ENCODE data around the gene CD109. TPM values are rescaled to one million over a fixed set of nuclear protein-coding genes. Genes with fewer than 3 reads are reported as not detected.
"Not testable (repeated sequence)": the region's sequence is repeated elsewhere in the genome, so short reads cannot be mapped to it uniquely, and the experiment has no call there.

The CD109 gene
- polyA plus RNA-seq, 6 donors from 2014 or later = 0.07 TPM; not detected in 5

GRCh38 chr6:73667798-73668197 lies 28.2 kb upstream of the CD109 start:
- no peak for ATAC-seq (ENCODE audit: low read depth in 2 of 2)
- H3K27me3 Mint-ChIP-seq = peaks cover 12 to 27% (median 19%) of the 10 kb centered on the region in 3 donors

GRCh38 chr6:73669005-73669404 lies 27.0 kb upstream of the CD109 start:
- H3K27me3 Mint-ChIP-seq = peaks cover 12 to 27% (median 19%) of the 10 kb centered on the region in 3 donors
- no peak overlapping the region for H3K27ac Mint-ChIP-seq
- DNase-seq (no peak), ATAC-seq (ENCODE audit: low read depth in 2 of 2) (no peak)
- H3K4me1 Mint-ChIP-seq = no peaks in the 10 kb centered on the region
- no peaks in the 10 kb centered on the region for H3K9me3 Mint-ChIP-seq
- no peak overlapping the region for H3K4me3 Mint-ChIP-seq
- H3K36me3 Mint-ChIP-seq = no peaks in the 10 kb centered on the region

More at GRCh38 chr6:73667798-73668197, 28.2 kb upstream of the CD109 start:
- no peak overlapping the region for H3K4me3 Mint-ChIP-seq
- H3K36me3 Mint-ChIP-seq = no peaks in the 10 kb centered on the region
- H3K27ac Mint-ChIP-seq = no peak overlapping the region
- H3K9me3 Mint-ChIP-seq = no peaks in the 10 kb centered on the region
- no peaks in the 10 kb centered on the region for H3K4me1 Mint-ChIP-seq
- no peak for DNase-seq

- no peaks in the 10 kb centered on the region for H3K9me3 Mint-ChIP-seq
- peaks cover 0 to 4% (median 0%) of the 10 kb centered on the region in 3 donors for H3K4me1 Mint-ChIP-seq
- H3K4me3 Mint-ChIP-seq = no peak overlapping the region
- DNase-seq = no peak
- ATAC-seq (ENCODE audit: low read depth in 2 of 2) = no peak
- H3K27ac Mint-ChIP-seq = no peak overlapping the region
- no peaks in the 10 kb centered on the region for H3K36me3 Mint-ChIP-seq
- H3K27me3 Mint-ChIP-seq = peaks cover 7 to 17% (median 16%) of the 10 kb centered on the region in 3 donors
Measured at GRCh38 chr6:73671911-73672685, 23.9 kb upstream of the CD109 start.

- Mint-ChIP-seq H3K27me3 (peaks cover 0 to 11% (median 9%) of the 10 kb centered on the region in 3 donors), H3K4me1 (peaks cover 0 to 4% (median 0%) of the 10 kb centered on the region in 3 donors), H3K9me3 (no peaks in the 10 kb centered on the region), H3K27ac (peak overlapping the region in 1 of 6 donors; percentile 62), H3K36me3 (no peaks in the 10 kb centered on the region), H3K4me3 (no peak overlapping the region)
- DNase-seq (peak; percentile 49), ATAC-seq (ENCODE audit: low read depth in 2 of 2) (peak; percentile 58 to 73)
Measured at GRCh38 chr6:73675466-73676098, 20.4 kb upstream of the CD109 start.

GRCh38 chr6:73679009-73679408 lies 17.0 kb upstream of the CD109 start:
- Mint-ChIP-seq H3K27ac (no peak overlapping the region), H3K36me3 (peaks cover 0 to 9% of the 10 kb centered on the region in 2 donors), H3K9me3 (peaks cover 0 to 22% (median 13%) of the 10 kb centered on the region in 7 donors), H3K27me3 (peaks cover 4 to 7% (median 5%) of the 10 kb centered on the region in 3 donors), H3K4me3 (no peak overlapping the region), H3K4me1 (peaks cover 0 to 4% (median 0%) of the 10 kb centered on the region in 3 donors)
- ATAC-seq (ENCODE audit: low read depth in 2 of 2) (no peak), DNase-seq (no peak)

- peaks cover 0 to 30% (median 16%) of the 10 kb centered on the region in 7 donors for H3K9me3 Mint-ChIP-seq
Measured at GRCh38 chr6:73679846-73680245, 16.2 kb upstream of the CD109 start.

GRCh38 chr6:73680289-73680918 lies 15.6 kb upstream of the CD109 start:
- Mint-ChIP-seq H3K4me1 (peaks cover 0 to 2% (median 0%) of the 10 kb centered on the region in 3 donors), H3K27me3 (peaks cover 2 to 7% (median 5%) of the 10 kb centered on the region in 3 donors), H3K27ac (no peak overlapping the region), H3K9me3 (peaks cover 0 to 30% (median 18%) of the 10 kb centered on the region in 7 donors), H3K36me3 (peaks cover 0 to 9% of the 10 kb centered on the region in 2 donors), H3K4me3 (no peak overlapping the region)
- no peak for ATAC-seq (ENCODE audit: low read depth in 2 of 2)
- no peak for DNase-seq

More at GRCh38 chr6:73679846-73680245, 16.2 kb upstream of the CD109 start:
- not testable (repeated sequence) for H3K4me3 Mint-ChIP-seq; DNase-seq; H3K36me3 Mint-ChIP-seq; H3K4me1 Mint-ChIP-seq; H3K27ac Mint-ChIP-seq; ATAC-seq (ENCODE audit: low read depth in 2 of 2); H3K27me3 Mint-ChIP-seq

- H3K27ac Mint-ChIP-seq; DNase-seq; H3K4me1 Mint-ChIP-seq; H3K4me3 Mint-ChIP-seq; ATAC-seq (ENCODE audit: low read depth in 2 of 2); H3K36me3 Mint-ChIP-seq: not testable (repeated sequence)
- H3K27me3 Mint-ChIP-seq = peaks cover 0 to 26% (median 0%) of the 10 kb centered on the region in 3 donors
- peaks cover 0 to 39% (median 18%) of the 10 kb centered on the region in 7 donors for H3K9me3 Mint-ChIP-seq
Measured at GRCh38 chr6:73683574-73683973, 12.4 kb upstream of the CD109 start.

- Mint-ChIP-seq H3K4me3 (no peak overlapping the region), H3K4me1 (no peaks in the 10 kb centered on the region)
Measured at GRCh38 chr6:73688351-73688750, 7.7 kb upstream of the CD109 start.

GRCh38 chr6:73690056-73690455 lies 5.9 kb upstream of the CD109 start:
- no peak for DNase-seq
- H3K4me3 Mint-ChIP-seq = no peak overlapping the region
- peaks cover 0 to 4% of the 10 kb centered on the region in 2 donors for H3K36me3 Mint-ChIP-seq
- H3K4me1 Mint-ChIP-seq = peaks cover 0 to 3% (median 1%) of the 10 kb centered on the region in 3 donors
- peaks cover 0 to 14% (median 3%) of the 10 kb centered on the region in 7 donors for H3K9me3 Mint-ChIP-seq
- H3K27ac Mint-ChIP-seq = no peak overlapping the region
- ATAC-seq (ENCODE audit: low read depth in 2 of 2) = no peak
- peaks cover 19 to 53% (median 19%) of the 10 kb centered on the region in 3 donors for H3K27me3 Mint-ChIP-seq

More at GRCh38 chr6:73688351-73688750, 7.7 kb upstream of the CD109 start:
- H3K27me3 Mint-ChIP-seq = peaks cover 4 to 42% (median 8%) of the 10 kb centered on the region in 3 donors
- DNase-seq (no peak), ATAC-seq (ENCODE audit: low read depth in 2 of 2) (no peak)
- H3K27ac Mint-ChIP-seq = no peak overlapping the region
- H3K9me3 Mint-ChIP-seq = peaks cover 3 to 29% (median 11%) of the 10 kb centered on the region in 7 donors
- H3K36me3 Mint-ChIP-seq = peaks cover 0 to 4% of the 10 kb centered on the region in 2 donors

GRCh38 chr6:73691512-73691911 lies 4.5 kb upstream of the CD109 start:
- peaks cover 0 to 5% (median 2%) of the 10 kb centered on the region in 7 donors for H3K9me3 Mint-ChIP-seq
- DNase-seq = no peak
- H3K4me3 Mint-ChIP-seq = no peak overlapping the region
- H3K4me1 Mint-ChIP-seq = peaks cover 2 to 13% (median 12%) of the 10 kb centered on the region in 3 donors
- no peak for ATAC-seq (ENCODE audit: low read depth in 2 of 2)
- H3K27ac Mint-ChIP-seq = no peak overlapping the region
- H3K36me3 Mint-ChIP-seq = peaks cover 0 to 4% of the 10 kb centered on the region in 2 donors
- H3K27me3 Mint-ChIP-seq = peaks cover 28 to 58% (median 30%) of the 10 kb centered on the region in 3 donors

GRCh38 chr6:73694711-73695411 lies 1.1 kb upstream of the CD109 start:
- peaks cover 40 to 70% (median 49%) of the 10 kb centered on the region in 3 donors for H3K27me3 Mint-ChIP-seq
- ATAC-seq (ENCODE audit: low read depth in 2 of 2) (no peak), DNase-seq (no peak)
- no peak overlapping the region for H3K27ac Mint-ChIP-seq
- peaks cover 0 to 6% (median 2%) of the 10 kb centered on the region in 7 donors for H3K9me3 Mint-ChIP-seq
- H3K36me3 Mint-ChIP-seq = peaks cover 0 to 4% of the 10 kb centered on the region in 2 donors
- H3K4me3 Mint-ChIP-seq = peak overlapping the region in 7 of 8 donors; percentile 69 to 92 (median 83)
- H3K4me1 Mint-ChIP-seq = peaks cover 13 to 25% (median 17%) of the 10 kb centered on the region in 3 donors
